GM21447 (cell line): ENCODE results near the gene SSC5D.
A peak's percentile ranks its signal among the peaks of the same experiment; 100 is the strongest.
"Not testable (repeated sequence)": the region's sequence is repeated elsewhere in the genome, so short reads cannot be mapped to it uniquely, and the experiment has no call there.

Experiments used
- ATAC-seq: cut with Tn5 transposase; IDR thresholded peaks from one replicate; pipeline ENCODE4 v1.9.1; 2021; ENCODE audit not compliant: unreplicated experiment

Gene SSC5D

DNA sequence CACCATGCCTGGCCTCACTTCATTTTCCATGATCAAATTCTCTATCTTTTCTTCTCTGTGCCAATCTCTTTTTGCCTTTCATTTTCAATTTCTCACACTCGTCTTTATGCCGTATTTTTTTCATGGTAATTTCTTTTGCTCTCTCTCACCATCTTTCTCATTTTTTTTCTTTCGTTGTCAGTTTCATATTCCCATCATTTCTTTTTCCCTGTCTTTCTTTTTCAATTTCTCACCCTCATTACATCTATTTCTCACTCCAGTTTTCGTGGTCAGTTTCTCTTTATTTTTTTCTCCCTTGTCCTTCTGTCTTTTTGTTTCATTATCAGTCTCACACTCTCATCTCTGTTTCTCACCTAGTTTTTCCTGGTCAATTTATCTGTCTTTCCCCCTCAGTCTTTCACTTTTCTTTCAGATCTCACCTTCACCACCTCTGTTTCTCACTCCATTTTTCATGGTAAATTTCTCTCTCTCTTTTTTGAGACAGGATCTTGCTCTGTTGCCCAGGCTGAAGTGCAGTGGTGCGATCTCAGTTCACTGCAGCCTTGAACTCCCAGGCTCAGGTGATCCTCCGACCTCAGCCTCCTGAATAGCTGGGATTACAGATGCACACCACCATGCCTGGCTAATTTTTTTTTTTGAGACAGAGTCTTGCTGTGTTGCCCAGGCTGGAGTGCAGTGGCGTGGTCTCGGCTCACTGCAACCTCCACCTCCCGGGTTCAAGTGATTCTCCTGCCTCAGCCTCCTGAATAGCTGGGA lies 14.1 kb downstream of the SSC5D start:
- ATAC-seq, result no peak

DNA sequence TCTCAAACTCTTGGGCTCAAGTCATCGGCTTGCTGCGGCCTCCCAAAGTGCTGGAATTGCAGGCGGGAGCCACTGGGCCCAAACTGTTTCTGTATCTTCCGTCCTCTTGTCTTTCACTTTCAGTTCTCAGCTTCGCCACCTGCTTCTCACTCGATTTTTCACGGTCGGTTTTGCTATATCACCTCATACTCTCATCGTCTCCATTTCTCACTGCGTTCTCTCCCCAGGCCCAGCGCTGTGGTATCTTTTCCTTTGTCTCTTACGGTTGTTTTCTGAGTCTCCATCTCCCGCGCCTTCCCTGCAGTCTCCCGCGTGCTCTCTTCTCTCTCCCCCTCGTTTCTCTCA lies 14.9 kb downstream of the SSC5D start:
- no peak for ATAC-seq

DNA sequence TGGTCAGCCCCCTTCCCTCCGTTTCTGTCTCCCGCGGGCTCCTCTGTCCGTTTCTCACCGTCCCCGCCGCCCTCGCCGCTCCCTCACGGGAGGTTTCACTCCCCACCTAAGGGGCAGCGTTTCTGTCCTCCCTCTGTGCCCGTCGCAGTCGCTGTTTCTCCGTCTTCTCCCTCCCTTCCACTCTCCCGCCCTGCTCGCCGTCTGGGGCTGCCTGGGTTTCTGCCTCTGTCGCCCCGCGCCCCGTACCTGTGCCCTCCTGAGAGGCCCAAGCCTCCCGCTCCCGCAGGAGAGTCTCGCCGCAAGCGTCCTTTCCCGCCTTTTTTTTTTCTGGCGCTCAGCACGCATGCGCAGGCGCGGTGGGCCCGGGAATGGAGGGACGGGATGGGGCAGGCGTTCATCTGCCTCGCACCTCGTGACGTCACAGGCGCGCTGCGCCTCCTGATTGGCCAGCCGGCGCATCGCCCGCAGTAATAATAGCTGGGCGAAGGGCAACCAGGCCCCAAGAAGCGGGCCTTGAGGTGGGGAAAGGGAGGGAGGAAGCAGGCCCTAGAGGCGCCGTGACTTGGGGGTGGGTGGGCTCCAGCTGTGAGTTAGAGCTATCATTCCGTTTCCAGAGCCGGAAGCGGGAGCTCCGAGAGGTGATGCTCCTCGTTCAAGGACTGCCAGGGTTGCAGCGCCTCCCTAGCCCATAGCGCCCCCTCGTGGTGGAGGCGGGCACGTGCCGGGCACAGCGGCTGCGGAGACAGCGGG lies 15.4 kb downstream of the SSC5D start:
- peak; percentile 91 for ATAC-seq

DNA sequence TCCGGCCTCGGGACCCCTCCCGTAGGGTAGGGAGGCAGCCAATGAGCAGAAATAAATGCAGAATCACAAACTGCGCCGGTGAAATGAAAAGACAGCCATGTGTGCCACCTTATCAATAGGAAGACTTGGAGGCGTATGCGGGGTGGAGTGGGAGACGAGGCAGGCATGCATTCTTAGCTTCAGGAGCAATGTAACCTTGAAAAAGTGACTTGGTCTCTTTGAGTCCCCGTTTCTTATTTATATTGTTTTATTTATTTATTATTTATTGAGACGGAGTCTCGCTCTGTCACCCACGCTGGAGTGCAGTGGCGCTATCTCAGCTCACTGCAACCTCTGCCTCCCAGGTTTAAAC lies 16.0 kb downstream of the SSC5D start:
- no peak for ATAC-seq

DNA sequence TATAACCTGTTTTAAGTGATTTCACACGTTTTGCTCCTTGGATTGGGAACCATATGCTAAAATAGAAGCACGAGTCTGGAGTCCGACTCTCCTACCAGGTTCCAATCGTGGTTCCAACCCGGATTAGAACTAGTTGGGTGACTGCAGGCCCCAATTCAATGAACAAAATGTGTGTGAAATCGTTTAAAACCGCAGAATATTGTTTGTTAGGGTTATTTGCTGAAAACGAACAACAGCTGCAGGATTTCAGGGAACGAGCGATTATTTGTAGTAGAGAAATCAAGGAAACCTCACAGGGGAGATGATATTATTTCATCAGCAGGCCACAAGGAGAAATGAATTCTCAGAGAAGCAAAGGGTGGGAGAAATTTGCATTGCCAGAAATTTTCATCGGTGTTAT lies 16.7 kb downstream of the SSC5D start:
- no peak for ATAC-seq

DNA sequence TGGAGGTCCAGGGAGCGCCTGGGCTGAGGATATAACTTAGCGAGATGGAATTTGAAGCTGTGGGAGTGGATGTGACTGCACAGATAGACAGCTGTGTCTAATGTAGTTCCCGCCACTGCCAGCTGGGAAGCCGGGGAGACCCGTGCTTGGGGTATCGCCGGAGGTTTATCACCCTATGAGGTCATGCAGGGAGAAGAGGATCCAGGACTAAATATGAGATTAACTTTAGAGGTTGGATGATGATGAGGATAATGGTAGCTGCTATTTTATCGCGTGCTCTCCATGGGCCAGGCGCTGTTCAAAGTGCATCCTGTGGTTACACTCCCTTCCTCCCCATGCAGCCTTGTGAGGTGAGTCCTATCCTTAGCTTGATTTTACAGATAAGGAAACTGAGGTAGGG lies 19.9 kb downstream of the SSC5D start:
- ATAC-seq, result no peak

DNA sequence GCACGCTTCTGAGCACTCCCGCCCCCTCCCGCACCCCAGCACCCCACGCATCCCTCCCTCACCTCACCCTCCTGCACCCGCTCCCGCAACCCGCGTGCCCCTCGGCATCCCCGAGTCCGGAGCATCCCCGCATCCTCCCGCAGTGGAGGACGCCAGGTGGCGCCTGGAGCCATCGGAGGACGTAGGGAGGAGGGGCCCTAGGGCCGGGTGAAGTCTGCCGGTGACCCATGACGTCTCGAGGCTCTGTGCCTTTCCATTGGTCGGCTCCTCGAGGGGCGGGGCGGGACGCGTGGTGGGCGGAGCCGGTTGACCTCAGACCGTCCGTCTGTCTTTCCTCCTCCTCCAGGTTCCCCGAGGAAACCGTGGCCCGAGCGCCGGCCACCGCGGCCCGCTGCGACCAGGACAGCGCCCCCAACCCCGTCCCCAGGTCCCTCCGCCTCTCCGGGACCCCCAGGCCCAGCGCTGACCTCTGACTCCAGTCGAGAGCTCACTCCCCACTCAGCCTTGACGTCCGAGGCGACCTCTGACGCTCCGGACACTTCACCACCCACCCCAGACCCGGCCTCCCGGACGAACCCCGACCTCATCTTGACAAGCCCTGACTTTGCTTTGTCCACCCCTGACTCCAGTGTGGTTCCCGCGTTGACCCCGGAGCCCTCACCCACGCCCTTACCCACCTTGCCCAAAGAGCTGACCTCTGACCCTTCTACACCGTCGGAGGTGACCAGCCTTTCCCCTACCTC lies 28.8 kb downstream of the SSC5D start:
- peak; percentile 98 for ATAC-seq

DNA sequence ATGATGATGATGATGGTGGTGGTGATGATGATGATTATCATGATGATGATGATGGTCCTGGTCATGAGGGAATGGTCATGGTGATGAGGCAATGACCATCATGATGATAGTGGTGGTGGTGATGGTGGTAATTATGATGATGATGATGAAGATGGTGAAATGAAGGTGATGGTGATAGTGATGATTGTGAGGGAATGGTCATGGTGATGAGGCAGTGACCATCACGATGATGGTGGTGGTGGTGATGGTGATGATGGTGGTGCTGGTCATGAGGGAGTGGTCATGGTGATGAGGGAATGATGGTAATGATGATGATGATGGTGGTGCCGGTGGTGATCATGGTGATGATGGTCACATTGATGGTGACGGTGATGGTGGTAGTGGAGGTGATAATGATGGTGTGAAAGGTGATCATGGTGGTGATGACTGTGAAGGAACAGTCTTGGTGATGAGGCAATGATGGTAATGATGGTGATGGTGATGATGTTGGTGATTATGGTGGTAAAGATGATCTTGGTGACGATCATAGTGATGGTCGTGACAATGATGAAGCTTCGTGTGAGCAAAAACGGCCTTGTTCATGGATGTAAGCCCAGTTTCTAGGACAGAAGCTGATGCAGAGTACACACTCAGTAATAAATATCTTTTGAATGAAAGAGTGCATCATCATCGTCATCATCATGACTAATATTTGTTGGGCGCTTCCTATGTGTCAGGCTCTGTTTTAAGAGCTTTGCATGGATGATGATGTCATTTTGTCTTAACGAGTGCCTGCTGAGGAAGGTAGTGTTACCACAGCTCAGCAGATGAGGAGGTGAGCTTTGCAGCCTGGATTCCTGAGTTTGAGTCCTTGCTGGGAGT lies 31.4 kb downstream of the SSC5D start:
- ATAC-seq, result no peak

DNA sequence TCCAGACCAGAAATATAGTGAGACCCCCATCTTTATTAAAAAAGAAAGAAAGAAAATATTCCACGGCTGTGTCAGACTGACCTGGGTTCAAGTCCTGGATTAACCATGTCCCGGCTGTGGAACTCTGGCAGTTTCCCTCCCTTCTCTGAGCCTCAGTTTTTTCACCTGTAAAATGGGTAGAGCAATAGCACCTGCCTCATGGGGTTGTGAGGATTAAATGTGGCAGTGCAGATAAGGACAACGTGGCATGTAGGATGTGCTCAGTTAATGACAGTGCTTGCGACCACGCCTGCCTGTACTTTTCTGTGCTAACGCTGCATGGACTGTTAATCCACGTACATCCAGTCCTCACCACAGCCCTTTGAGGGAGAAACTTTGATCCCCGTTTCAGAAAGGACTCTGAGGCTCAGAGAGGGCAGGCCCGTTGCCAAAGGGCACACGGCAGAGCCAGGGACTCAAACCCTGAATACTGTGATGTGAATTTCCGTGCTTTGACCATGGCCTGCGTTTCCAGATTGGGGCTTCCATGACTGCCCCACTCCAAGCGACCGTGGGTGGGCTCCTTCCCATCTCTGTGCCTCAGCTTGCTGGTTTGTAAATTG lies 32.6 kb downstream of the SSC5D start:
- ATAC-seq, result no peak

DNA sequence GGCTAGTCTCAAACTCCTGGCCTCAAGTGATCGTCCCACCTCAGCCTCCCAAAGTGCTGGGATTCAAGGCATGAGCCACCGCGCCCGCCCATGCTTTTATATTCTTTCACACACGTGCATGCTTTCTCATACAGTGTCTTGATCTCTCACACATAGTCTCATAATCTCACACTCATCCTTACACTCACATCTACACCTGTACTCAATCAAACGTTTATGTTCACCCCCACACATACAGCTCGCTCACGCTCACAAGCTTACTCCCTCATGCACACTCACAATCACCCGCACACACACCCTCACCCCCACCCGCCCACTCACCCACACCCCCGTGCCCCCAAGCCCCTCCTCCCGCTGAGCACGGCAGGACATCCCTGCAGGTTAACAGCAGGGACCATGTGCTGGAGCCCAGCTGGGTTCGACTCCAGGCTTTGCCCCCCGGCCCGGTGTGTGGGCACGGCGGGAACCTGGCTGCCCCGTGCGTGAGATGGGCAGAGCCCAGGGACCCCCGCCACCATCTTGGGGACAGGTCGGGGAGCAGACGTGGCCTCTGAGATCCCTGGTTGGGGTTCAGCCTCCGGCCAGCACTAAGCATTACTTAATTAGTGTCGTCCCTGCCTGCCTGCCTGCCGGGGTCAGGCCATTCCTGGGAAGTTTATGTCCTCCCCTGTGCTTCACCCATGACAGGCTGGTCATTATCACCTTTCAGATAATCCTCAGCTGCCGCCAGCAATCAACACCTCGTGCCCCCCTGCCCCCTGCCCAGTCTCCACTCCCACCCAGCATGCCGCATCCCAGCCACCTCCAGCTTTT lies 37.3 kb downstream of the SSC5D start:
- no peak for ATAC-seq

DNA sequence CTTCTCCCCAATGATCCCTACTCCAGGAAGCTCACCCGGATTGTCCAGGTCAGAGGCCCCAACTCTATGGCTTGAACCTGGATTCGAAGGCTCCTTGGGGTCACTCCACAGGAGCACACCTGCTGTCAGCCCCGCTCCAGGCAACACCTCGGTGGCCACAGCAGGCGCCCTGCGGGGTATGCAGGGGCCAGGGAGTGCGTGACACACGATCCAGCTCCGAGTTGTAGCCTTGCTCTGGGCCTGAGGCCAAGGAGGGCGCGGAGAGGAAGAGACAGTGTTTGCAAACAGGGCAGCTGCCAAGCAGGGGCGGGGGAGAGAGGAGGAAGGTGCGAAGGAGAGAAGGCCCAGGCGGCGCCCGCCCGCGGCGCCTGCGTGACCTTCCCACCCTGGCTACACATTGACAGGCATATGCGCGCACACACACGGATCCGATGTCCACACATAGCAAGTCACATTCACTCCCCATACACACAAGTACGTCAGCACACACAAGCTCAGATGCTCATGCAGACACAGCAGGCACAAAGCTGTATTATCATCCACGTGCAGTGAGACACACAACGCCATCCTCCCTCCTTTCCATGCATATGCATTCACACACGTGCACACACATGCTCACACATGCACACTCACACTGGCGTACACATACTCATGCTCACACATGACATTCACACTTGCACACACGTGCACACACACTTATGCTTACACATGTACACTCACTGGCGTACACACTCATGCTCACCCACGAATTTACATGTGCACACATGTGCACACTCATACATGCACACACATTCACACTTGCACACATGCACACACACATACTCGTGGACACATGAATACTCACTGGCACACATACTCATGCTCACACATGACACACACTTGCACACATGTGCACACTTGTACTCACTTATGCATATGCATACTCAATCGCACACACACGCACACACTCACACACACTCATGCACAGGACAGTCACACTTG lies 38.3 kb downstream of the SSC5D start:
- no peak for ATAC-seq

DNA sequence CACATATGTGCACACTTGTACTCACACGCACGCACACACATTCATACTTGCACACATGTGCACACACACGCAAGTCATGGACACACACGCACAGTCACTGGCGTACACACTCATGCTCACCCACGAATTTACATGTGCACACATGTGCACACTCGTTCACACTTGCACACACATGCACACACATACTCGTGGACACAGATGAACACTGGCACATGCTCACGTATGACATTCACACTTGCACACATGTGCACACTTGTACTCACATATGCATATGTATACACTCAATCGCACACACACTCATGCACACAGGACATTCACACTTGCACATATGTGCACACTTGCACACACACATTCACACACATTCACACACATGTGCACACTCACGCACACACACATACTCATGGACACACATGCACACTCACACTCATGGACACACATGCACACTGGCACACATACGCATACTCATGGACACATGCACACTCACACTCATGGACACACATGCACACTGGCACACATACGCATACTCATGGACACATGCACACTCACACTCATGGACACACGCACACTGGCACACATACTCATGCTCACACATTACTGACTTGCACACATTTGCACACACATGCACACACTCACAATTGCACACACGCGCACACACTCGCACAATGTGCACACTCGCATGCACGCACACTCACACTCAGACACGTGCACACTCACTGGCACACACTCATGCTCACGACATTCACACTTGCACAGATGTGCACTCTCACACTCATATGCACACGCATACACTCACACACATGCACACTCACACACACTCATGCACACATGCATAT lies 39.2 kb downstream of the SSC5D start:
- no peak for ATAC-seq

DNA sequence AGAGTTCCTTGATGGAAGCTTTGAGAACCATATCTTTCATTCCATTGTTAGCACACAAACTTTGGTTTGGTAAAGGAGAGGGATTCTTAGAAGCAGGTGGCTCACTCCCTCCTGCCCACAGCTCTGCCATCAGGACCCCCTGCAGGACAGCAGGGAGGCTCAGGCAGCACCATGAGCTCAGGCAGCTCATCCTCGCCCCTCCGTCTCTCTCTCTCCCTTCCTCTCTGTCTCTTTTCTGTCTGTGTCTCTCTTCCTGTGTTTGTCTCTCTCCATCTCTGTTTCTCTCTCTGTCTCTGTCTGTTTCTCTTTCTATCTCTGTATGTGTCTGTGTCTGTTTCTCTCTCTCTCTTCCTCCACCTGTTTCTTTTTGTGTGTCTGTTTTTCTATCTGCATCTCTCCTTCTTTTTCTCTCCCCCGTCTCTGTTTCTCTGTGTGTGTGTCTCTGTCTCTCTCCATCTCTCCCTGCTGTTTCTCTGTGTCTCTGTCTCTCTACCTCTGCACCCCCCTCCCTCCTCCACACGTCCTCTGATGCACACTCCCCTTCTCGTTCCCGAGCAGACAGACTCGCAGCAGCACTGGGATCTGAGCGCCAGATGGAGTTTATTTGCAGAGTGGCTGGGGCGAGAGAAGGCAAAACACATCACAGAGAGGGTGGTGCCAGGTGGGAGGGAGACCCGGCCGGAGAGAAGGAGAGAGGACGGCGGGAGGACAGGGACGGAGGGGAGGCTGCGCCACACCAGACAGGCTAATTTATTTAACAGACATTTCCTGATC lies 40.0 kb downstream of the SSC5D start:
- ATAC-seq, result no peak

DNA sequence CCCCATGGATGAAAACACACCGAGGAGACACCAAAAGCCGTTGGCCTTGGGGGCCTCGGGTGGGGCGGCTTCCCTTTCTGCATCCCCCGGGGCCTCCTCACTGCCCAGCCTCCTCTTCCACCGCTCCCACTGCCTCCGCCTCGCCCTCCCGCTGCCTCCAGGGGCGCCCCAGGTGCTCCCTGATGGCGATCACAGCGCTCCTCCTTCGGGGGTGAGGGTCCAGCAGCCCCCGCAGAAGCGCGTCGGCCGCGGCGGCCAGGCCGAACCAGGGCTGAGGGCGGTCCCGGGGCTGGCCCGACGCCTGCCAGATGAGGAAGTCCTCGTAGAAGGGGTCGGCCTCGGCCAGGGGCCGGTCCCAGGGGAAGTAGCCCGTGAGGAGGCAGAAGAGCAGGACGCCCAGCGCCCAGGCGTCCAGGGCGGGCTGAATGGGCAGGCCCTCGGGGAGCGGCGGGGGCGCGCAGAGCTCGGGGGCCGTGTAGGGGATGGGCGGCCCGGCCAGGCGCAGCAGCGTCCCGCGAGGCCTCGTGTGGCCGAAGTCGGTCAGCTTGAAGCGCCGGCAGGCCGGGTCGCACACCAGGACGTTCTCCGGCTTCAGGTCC lies 41.5 kb downstream of the SSC5D start:
- ATAC-seq, result no peak

DNA sequence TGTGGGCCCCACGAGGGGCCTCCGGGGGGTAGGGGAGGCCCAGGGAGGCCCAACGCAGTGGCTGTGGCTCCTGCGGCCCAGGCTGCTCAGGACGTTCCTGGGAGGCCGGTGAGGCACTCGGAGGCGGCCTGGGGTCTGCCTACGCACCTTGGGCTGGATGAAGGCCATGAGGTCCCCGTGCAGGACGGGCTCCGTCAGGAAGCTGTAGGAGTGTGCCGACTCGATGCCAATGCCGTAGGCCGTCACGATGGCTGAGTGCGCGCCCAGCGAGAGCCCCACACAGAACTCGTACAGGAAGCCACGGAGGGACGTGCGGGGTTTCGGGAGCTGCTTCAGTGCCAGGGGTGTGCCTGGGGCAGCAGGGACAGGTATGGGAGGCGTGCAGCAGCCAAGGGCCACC lies 42.8 kb downstream of the SSC5D start:
- ATAC-seq, result no peak

DNA sequence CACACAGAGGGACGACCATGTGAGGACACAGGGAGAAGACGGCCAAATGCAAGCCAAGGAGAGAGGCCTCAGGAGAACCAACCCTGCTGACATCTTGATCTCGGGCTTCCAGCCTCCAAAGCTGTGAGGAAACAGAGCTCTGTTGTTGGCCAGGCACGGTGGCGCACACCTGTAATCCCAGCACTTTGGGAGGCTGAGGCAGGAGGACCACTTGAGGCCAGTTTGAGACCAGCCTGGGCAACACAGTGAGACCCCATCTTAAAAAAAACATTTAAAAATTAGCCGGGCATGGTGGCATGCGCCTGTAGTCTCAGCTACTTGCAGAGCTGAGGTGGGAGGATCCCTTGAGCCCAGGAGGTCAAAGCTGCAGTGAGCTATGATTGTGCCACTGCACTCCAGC lies 46.0 kb downstream of the SSC5D start:
- ATAC-seq, result not testable (repeated sequence)
